CD4-positive, alpha-beta memory T cell (primary cell): Measurements from ENCODE around the gene SPIB. TPM values are rescaled to one million over a fixed set of nuclear protein-coding genes. Genes with fewer than 3 reads are reported as not detected.
"Not testable (repeated sequence)": the region's sequence is repeated elsewhere in the genome, so short reads cannot be mapped to it uniquely, and the experiment has no call there.

Source experiments
- CTCF ChIA-PET: fragments of 350-600 bp; sonication (Branson Sonifier 250); formaldehyde crosslinking; loops from one replicate; lab custom pipeline; 2021; ENCODE audit warnings: inconsistent platforms; ENCODE audit not compliant: partially characterized antibody; lab: Charles Lee
- POLR2A ChIA-PET: fragments of 350-600 bp; sonication (Branson Sonifier 250); formaldehyde crosslinking; loops from one replicate; lab custom pipeline; 2021; ENCODE audit not compliant: partially characterized antibody; lab: Charles Lee
- DNase-seq, 5 donors: peaks; one replicate each; pipeline versions ENCODE4 v3.0.0 to v3.0.0-alpha.2; 2020 to 2022; ENCODE audit warnings: mixed read lengths in 1 of 5
- H3K27ac ChIP-seq: one replicate; pipeline ENCODE4 v1.7.0; 2013; ENCODE audit warnings: low read depth, low read length
- H3K27me3 ChIP-seq: 2 replicates; pipeline ENCODE4 v1.7.0; 2013; ENCODE audit warnings: mild to moderate bottlenecking, low read length, moderate library complexity; ENCODE audit not compliant: insufficient read depth
- H3K36me3 ChIP-seq: 2 replicates; pipeline ENCODE4 v1.7.0; 2013; ENCODE audit warnings: mild to moderate bottlenecking, low read length, moderate library complexity; ENCODE audit not compliant: insufficient read depth
- H3K4me1 ChIP-seq: 2 replicates; pipeline ENCODE4 v1.7.0; 2013; ENCODE audit warnings: mild to moderate bottlenecking, low read length, moderate library complexity; ENCODE audit not compliant: insufficient read depth
- H3K4me3 ChIP-seq, 2 donors: one replicate each; pipeline ENCODE4 v1.7.0; 2013; ENCODE audit warnings: low read length in 2 of 2, mild to moderate bottlenecking in 1 of 2
- H3K9me3 ChIP-seq, 2 donors: one replicate each; pipeline ENCODE4 v1.7.0; 2013; ENCODE audit warnings: low read length in 2 of 2, control low read depth in 1 of 2; ENCODE audit not compliant: control insufficient read depth in 1 of 2
- H3K27ac Mint-ChIP-seq, 7 donors: one replicate each; pipeline ENCODE4 v1.8.0; 2020 to 2021; ENCODE audit warnings: mixed read lengths in 7 of 7, mild to moderate bottlenecking in 6 of 7, inconsistent platforms in 3 of 7, moderate library complexity in 3 of 7
- H3K27me3 Mint-ChIP-seq, 2 donors: one replicate each; pipeline ENCODE4 v1.8.0; 2020 to 2021; ENCODE audit warnings: mixed read lengths in 2 of 2
- H3K36me3 Mint-ChIP-seq, 2 donors: one replicate each; pipeline ENCODE4 v1.8.0; 2020 to 2021; ENCODE audit warnings: mixed read lengths in 2 of 2, inconsistent platforms in 1 of 2, mild to moderate bottlenecking in 1 of 2
- H3K4me1 Mint-ChIP-seq, 4 donors: one replicate each; pipeline ENCODE4 v1.8.0; 2020 to 2021; ENCODE audit warnings: mixed read lengths in 4 of 4, mild to moderate bottlenecking in 1 of 4
- H3K4me3 Mint-ChIP-seq, 8 donors: one replicate each; pipeline ENCODE4 v1.8.0; 2020 to 2021; ENCODE audit warnings: mixed read lengths in 8 of 8, mild to moderate bottlenecking in 7 of 8, moderate library complexity in 6 of 8, inconsistent platforms in 3 of 8
- H3K9me3 Mint-ChIP-seq, 8 donors: one replicate each; pipeline ENCODE4 v1.8.0; 2020 to 2021; ENCODE audit warnings: mixed read lengths in 8 of 8, mild to moderate bottlenecking in 5 of 8, inconsistent platforms in 3 of 8, moderate library complexity in 1 of 8
- intact Hi-C: fragments of 100-400 bp; cut with micrococcal nuclease; formaldehyde crosslinking; loops from one replicate; pipeline ENCODE4 v1.15.1; 2023
- polyA plus RNA-seq, 2 donors: library from polyadenylated mRNA; unstranded; fragments of 300-500 nt; fragmentation: Illumina TruSeq; gene quantifications; one replicate each; pipeline ENCODE4 v1.2.3, GENCODE V29; 2021
- total RNA-seq, 2 experiments: library from RNA; stranded (reverse); gene quantifications; one replicate each; pipeline ENCODE4 v1.2.3, GENCODE V29; 2021

SPIB gene
- total and polyA plus RNA-seq, 4 experiments from 2014 or later = 1.9 TPM; not detected in 3

GRCh38 chr19:50473336-50473735 is 54.6 kb downstream of the SPIB start:
- H3K36me3 ChIP-seq, H3K9me3 Mint-ChIP-seq, H3K27me3 Mint-ChIP-seq, H3K4me3 Mint-ChIP-seq, DNase-seq, intact Hi-C loops, H3K9me3 ChIP-seq, H3K27me3 ChIP-seq, H3K4me3 ChIP-seq, H3K27ac ChIP-seq: not testable (repeated sequence)
- peak overlapping the region in 6 of 7 donors; percentile 15 to 79 (median 48) for H3K27ac Mint-ChIP-seq
- ChIA-PET CTCF (interaction anchor here (1.2 to 1.5 kb wide), 3 partner anchors 11 to 115 kb away, joined by 3 to 7 read pairs (median 3); no protein-coding TSS in a partner anchor), POLR2A (interaction anchor here (0.7 kb wide), 1 partner anchor 680 kb away, joined by 3 read pairs; no protein-coding TSS in a partner anchor)
- peaks cover 16% of the 10 kb centered on the region for H3K4me1 ChIP-seq
- H3K4me1 Mint-ChIP-seq = peaks cover 10 to 32% (median 18%) of the 10 kb centered on the region in 4 donors
- peaks cover 5 to 18% of the 10 kb centered on the region in 2 donors for H3K36me3 Mint-ChIP-seq

- H3K9me3 Mint-ChIP-seq = peaks cover 0 to 3% (median 0%) of the 10 kb centered on the region in 8 donors
- H3K4me3 ChIP-seq = no peak overlapping the region
Measured at GRCh38 chr19:50475101-50475568, 56.4 kb downstream of the SPIB start.

GRCh38 chr19:50475736-50476223 is 57.0 kb downstream of the SPIB start:
- Mint-ChIP-seq H3K27me3 (no peaks in the 10 kb centered on the region), H3K4me3 (peak overlapping the region; percentile 62 to 99 (median 98)), H3K4me1 (peaks cover 12 to 33% (median 24%) of the 10 kb centered on the region in 4 donors), H3K36me3 (peaks cover 8 to 26% of the 10 kb centered on the region in 2 donors), H3K27ac (peak overlapping the region; percentile 93 to 98 (median 97)), H3K9me3 (peaks cover 0 to 3% (median 0%) of the 10 kb centered on the region in 8 donors)
- intact Hi-C loops = loop anchor here (1.0 to 5.0 kb wide), 3 partner anchors 36 to 118 kb away; partner anchors contain the start of genes JOSD2 and NR1H2
- Histone ChIP-seq H3K4me1 (peaks cover 25% of the 10 kb centered on the region), H3K27ac (peak overlapping the region; percentile 89), H3K4me3 (peak overlapping the region in 1 of 2 donors; percentile 85), H3K36me3 (peaks cover 27% of the 10 kb centered on the region), H3K27me3 (no peaks in the 10 kb centered on the region), H3K9me3 (no peaks in the 10 kb centered on the region)
- CTCF ChIA-PET = no interaction called here
- DNase-seq = no peak
- POLR2A ChIA-PET = interaction anchor here (1.2 to 1.7 kb wide), 3 partner anchors 13 to 118 kb away, joined by 3 to 9 read pairs (median 3); partner anchors contain the start of gene JOSD2

More at GRCh38 chr19:50475101-50475568, 56.4 kb downstream of the SPIB start:
- DNase-seq = no peak
- ChIA-PET POLR2A (interaction anchor here (0.6 kb wide), 1 partner anchor 117 kb away, joined by 3 read pairs; no protein-coding TSS in a partner anchor), CTCF (no interaction called here)
- Histone ChIP-seq H3K27me3 (no peaks in the 10 kb centered on the region), H3K9me3 (no peaks in the 10 kb centered on the region), H3K4me1 (peaks cover 25% of the 10 kb centered on the region), H3K27ac (no peak overlapping the region), H3K36me3 (peaks cover 20% of the 10 kb centered on the region)
- intact Hi-C loops = loop anchor here (5.0 kb wide), 1 partner anchor 118 kb away; no protein-coding TSS in a partner anchor
- peaks cover 8 to 24% of the 10 kb centered on the region in 2 donors for H3K36me3 Mint-ChIP-seq
- H3K4me3 Mint-ChIP-seq = peak overlapping the region; percentile 48 to 99 (median 69)
- H3K27ac Mint-ChIP-seq = peak overlapping the region; percentile 78 to 98 (median 94)
- peaks cover 12 to 33% (median 24%) of the 10 kb centered on the region in 4 donors for H3K4me1 Mint-ChIP-seq
- no peaks in the 10 kb centered on the region for H3K27me3 Mint-ChIP-seq

- intact Hi-C loops = loop anchor here (1.0 to 5.0 kb wide), 3 partner anchors 35 to 119 kb away; partner anchors contain the start of genes JOSD2 and NR1H2
- Mint-ChIP-seq H3K36me3 (peaks cover 12 to 30% of the 10 kb centered on the region in 2 donors), H3K9me3 (peaks cover 0 to 3% (median 0%) of the 10 kb centered on the region in 8 donors), H3K27me3 (no peaks in the 10 kb centered on the region), H3K27ac (peak within 1 kb of the TSS; percentile 94 to 98 (median 97)), H3K4me3 (peak within 1 kb of the TSS; percentile 95 to 99 (median 98)), H3K4me1 (peaks cover 13 to 33% (median 24%) of the 10 kb centered on the region in 4 donors)
- peak within 1 kb of the TSS; percentile 89 for H3K27ac ChIP-seq
- H3K4me1 ChIP-seq = peaks cover 25% of the 10 kb centered on the region
- H3K27me3 ChIP-seq = no peaks in the 10 kb centered on the region
- ChIA-PET CTCF (no interaction called here), POLR2A (interaction anchor here (1.2 to 1.7 kb wide), 3 partner anchors 14 to 119 kb away, joined by 3 to 9 read pairs (median 3); partner anchors contain the start of gene JOSD2)
- DNase-seq = peak; percentile 94 to 96 (median 95)
- H3K4me3 ChIP-seq = peak within 1 kb of the TSS; percentile 66 to 85
- H3K36me3 ChIP-seq = peaks cover 32% of the 10 kb centered on the region
- no peaks in the 10 kb centered on the region for H3K9me3 ChIP-seq
Measured at GRCh38 chr19:50476224-50476906, 57.6 kb downstream of the SPIB start, which contains the start of the genes EMC10 and GARIN5A. EMC10 (plus strand) TSS chr19:50476507; CDS start chr19:50476545, 38 bp downstream. GARIN5A (minus strand) TSS chr19:50476848; CDS start chr19:50476388, 460 bp downstream.

- H3K27ac Mint-ChIP-seq = peak overlapping the region; percentile 93 to 98 (median 97)
- peaks cover 12 to 31% of the 10 kb centered on the region in 2 donors for H3K36me3 Mint-ChIP-seq
- peaks cover 0 to 3% (median 0%) of the 10 kb centered on the region in 8 donors for H3K9me3 Mint-ChIP-seq
- intact Hi-C loops = loop anchor here (1.0 to 5.0 kb wide), 3 partner anchors 34 to 120 kb away; partner anchors contain the start of genes JOSD2 and NR1H2
- H3K4me1 ChIP-seq = peaks cover 25% of the 10 kb centered on the region
- no peak for DNase-seq
- H3K36me3 ChIP-seq = peaks cover 37% of the 10 kb centered on the region
- CTCF ChIA-PET = interaction anchor here (0.7 kb wide), 1 partner anchor 1690 kb away, joined by 3 read pairs; no protein-coding TSS in a partner anchor
- POLR2A ChIA-PET = interaction anchor here (1.2 to 1.7 kb wide), 3 partner anchors 14 to 119 kb away, joined by 3 to 9 read pairs (median 3); partner anchors contain the start of gene JOSD2
- peak overlapping the region; percentile 89 for H3K27ac ChIP-seq
- peaks cover 13 to 33% (median 24%) of the 10 kb centered on the region in 4 donors for H3K4me1 Mint-ChIP-seq
- no peaks in the 10 kb centered on the region for H3K27me3 Mint-ChIP-seq
- peak overlapping the region; percentile 66 to 85 for H3K4me3 ChIP-seq
- H3K27me3 ChIP-seq = no peaks in the 10 kb centered on the region
- H3K9me3 ChIP-seq = no peaks in the 10 kb centered on the region
- H3K4me3 Mint-ChIP-seq = peak overlapping the region; percentile 95 to 99 (median 98)
Measured at GRCh38 chr19:50476907-50477238, 58.1 kb downstream of the SPIB start.

- Histone ChIP-seq H3K4me3 (peak overlapping the region in 1 of 2 donors; percentile 85), H3K9me3 (no peaks in the 10 kb centered on the region), H3K4me1 (peaks cover 25% of the 10 kb centered on the region), H3K27me3 (no peaks in the 10 kb centered on the region), H3K27ac (no peak overlapping the region), H3K36me3 (peaks cover 38% of the 10 kb centered on the region)
- Mint-ChIP-seq H3K9me3 (peaks cover 0 to 3% (median 0%) of the 10 kb centered on the region in 8 donors), H3K27ac (peak overlapping the region; percentile 24 to 98 (median 82)), H3K27me3 (no peaks in the 10 kb centered on the region), H3K36me3 (peaks cover 12 to 37% of the 10 kb centered on the region in 2 donors), H3K4me3 (peak overlapping the region; percentile 95 to 99 (median 98)), H3K4me1 (peaks cover 13 to 33% (median 24%) of the 10 kb centered on the region in 4 donors)
- DNase-seq = no peak
- intact Hi-C loops = loop anchor here (5.0 kb wide), 1 partner anchor 121 kb away; no protein-coding TSS in a partner anchor
- CTCF ChIA-PET = interaction anchor here (1.1 to 2.2 kb wide), 3 partner anchors 18 to 112 kb away, joined by 3 to 5 read pairs (median 4); no protein-coding TSS in a partner anchor
- POLR2A ChIA-PET = interaction anchor here (1.0 to 1.6 kb wide), 3 partner anchors 25 to 121 kb away, joined by 3 to 5 read pairs (median 5); partner anchors contain the start of gene JOSD2
Measured at GRCh38 chr19:50477751-50478515, 59.2 kb downstream of the SPIB start.
